NB4 (cell line): ENCODE results near the gene TFAP2A.

Experiments used
- DNase-seq: peaks from one replicate; pipeline ENCODE4 v3.0.0; 2010; ENCODE audit warnings: low read depth
- H3K4me3 ChIP-seq: one replicate; pipeline ENCODE4 v1.5.1; 2011; ENCODE audit warnings: mild to moderate bottlenecking, low read depth, low read length, moderate library complexity
- CTCF ChIP-seq: IDR thresholded peaks from one replicate; pipeline ENCODE4 v1.5.1; 2012; ENCODE audit warnings: low read depth, low read length
- MAX ChIP-seq: IDR thresholded peaks from 2 replicates; pipeline ENCODE4 v1.6.1; 2011; ENCODE audit warnings: low read depth, low read length
- MYC ChIP-seq: IDR thresholded peaks from 2 replicates; pipeline ENCODE4 v1.6.1; 2011; ENCODE audit warnings: low read depth, low read length
- POLR2A ChIP-seq: IDR thresholded peaks from 2 replicates; pipeline ENCODE4 v1.6.1; 2011; ENCODE audit warnings: mild to moderate bottlenecking; ENCODE audit not compliant: insufficient read length; ENCODE audit errors: extremely low read depth

The TFAP2A gene

GRCh38 chr6:10368861-10369260 is 46.0 kb downstream of the TFAP2A start:
- no peak for DNase-seq
- TF ChIP-seq MAX (no peak), MYC (no peak), CTCF (no peak), POLR2A (no peak)
- H3K4me3 ChIP-seq: no peak overlapping the region

GRCh38 chr6:10363911-10364310 is 51.0 kb downstream of the TFAP2A start:
- no peak for DNase-seq
- TF ChIP-seq MAX (no peak), POLR2A (no peak), CTCF (no peak), MYC (no peak)
- no peak overlapping the region for H3K4me3 ChIP-seq

- DNase-seq: no peak
These were observed 52.6 kb downstream of the TFAP2A start for GRCh38 chr6:10362300-10362699.

GRCh38 chr6:10361428-10361827 is 53.4 kb downstream of the TFAP2A start:
- no peak for DNase-seq
- TF ChIP-seq POLR2A: no peak
- no peak for TF ChIP-seq CTCF
- no peak for TF ChIP-seq MAX
- TF ChIP-seq MYC: no peak
- no peak overlapping the region for H3K4me3 ChIP-seq

More at GRCh38 chr6:10362300-10362699, 52.6 kb downstream of the TFAP2A start:
- no peak for TF ChIP-seq MYC
- no peak for TF ChIP-seq CTCF
- no peak for TF ChIP-seq POLR2A
- no peak for TF ChIP-seq MAX
- H3K4me3 ChIP-seq: no peak overlapping the region

GRCh38 chr6:10359581-10359980 is 55.3 kb downstream of the TFAP2A start:
- TF ChIP-seq MYC: no peak
- no peak for TF ChIP-seq CTCF
- TF ChIP-seq MAX: no peak
- no peak for TF ChIP-seq POLR2A

GRCh38 chr6:10355115-10355702 is 59.7 kb downstream of the TFAP2A start:
- no peak for TF ChIP-seq MAX
- no peak for TF ChIP-seq MYC
- TF ChIP-seq CTCF: no peak
- TF ChIP-seq POLR2A: no peak
- no peak for DNase-seq
- H3K4me3 ChIP-seq: no peak overlapping the region

More at GRCh38 chr6:10359581-10359980, 55.3 kb downstream of the TFAP2A start:
- no peak overlapping the region for H3K4me3 ChIP-seq
- DNase-seq: no peak
